ENCODE results near the gene TLK1. TPM values are rescaled to one million over a fixed set of nuclear protein-coding genes. Genes with fewer than 3 reads are reported as not detected.

The TLK1 gene
- total and polyA plus RNA-seq, 9 of the 15 experiments (the other 6 are each of a cell fraction or from before 2014, with no cell fraction given): 20.2 to 101 (median 40.5) TPM

- TF ChIP-seq NCOA6 (IDR thresholded peaks at IDR 0.05) (no peak), HCFC1 (IDR thresholded peaks at IDR 0.05; ENCODE audit: low read depth, low read length) (no peak; the same call in 1 of the 2 replicates), THAP7 (CRISPR knock-in tag; IDR thresholded peaks at IDR 0.05) (no peak), FOXJ3 (CRISPR knock-in tag; IDR thresholded peaks at IDR 0.05) (no peak), ZNF717 (CRISPR knock-in tag; IDR thresholded peaks at IDR 0.05) (no peak), STAG1 (CRISPR knock-in tag; IDR thresholded peaks at IDR 0.05; ENCODE audit: borderline replicate concordance) (peak; percentile 95), ZBTB7A (IDR thresholded peaks at IDR 0.05; ENCODE audit: borderline replicate concordance, control insufficient read depth, low read depth, low read length) (peak; percentile 88), RB1 (IDR thresholded peaks at IDR 0.05; ENCODE audit: low read depth) (peak; percentile 99), TFAP4 (CRISPR knock-in tag; IDR thresholded peaks at IDR 0.05; ENCODE audit: borderline replicate concordance) (peak; percentile 82; the same call in 1 of the 2 replicates), RBBP5 (IDR thresholded peaks at IDR 0.05; ENCODE audit: borderline replicate concordance, insufficient read depth, low read length, poor library complexity, severe bottlenecking) (peak; percentile 41), TCF15 (CRISPR knock-in tag; IDR thresholded peaks at IDR 0.05) (no peak), CC2D1A (IDR thresholded peaks at IDR 0.05) (peak; percentile 14; the same call in 1 of the 2 replicates), FIP1L1 (IDR thresholded peaks at IDR 0.05; ENCODE audit: low read depth, low read length, poor library complexity, severe bottlenecking) (peak; percentile 78), GATAD2A (IDR thresholded peaks at IDR 0.05) (peak; percentile 21; the same call in 1 of the 2 replicates), E4F1 (CRISPR knock-in tag; IDR thresholded peaks at IDR 0.05; ENCODE audit: borderline replicate concordance) (0 out of 2 replicates have a peak, but pooled peaks have one; percentile 8), GTF2F1 (IDR thresholded peaks at IDR 0.05; ENCODE audit: low read depth, low read length) (no peak), ZBTB43 (CRISPR knock-in tag; IDR thresholded peaks at IDR 0.05) (no peak), MTA1 (IDR thresholded peaks at IDR 0.05; ENCODE audit: borderline replicate concordance) (no peak), NFYB (IDR thresholded peaks at IDR 0.05; ENCODE audit: extremely low read depth, insufficient read length) (no peak), ZNF75A (CRISPR knock-in tag; IDR thresholded peaks at IDR 0.05) (no peak), TAF15 (IDR thresholded peaks at IDR 0.05; ENCODE audit: low read depth, low read length) (no peak)
Observed at GRCh38 chr2:170973492-170974303, 187.0 kb downstream of the TLK1 start (continued).

All from K562 (cell line).